ENCODE data around the gene MSI2.

DNA sequence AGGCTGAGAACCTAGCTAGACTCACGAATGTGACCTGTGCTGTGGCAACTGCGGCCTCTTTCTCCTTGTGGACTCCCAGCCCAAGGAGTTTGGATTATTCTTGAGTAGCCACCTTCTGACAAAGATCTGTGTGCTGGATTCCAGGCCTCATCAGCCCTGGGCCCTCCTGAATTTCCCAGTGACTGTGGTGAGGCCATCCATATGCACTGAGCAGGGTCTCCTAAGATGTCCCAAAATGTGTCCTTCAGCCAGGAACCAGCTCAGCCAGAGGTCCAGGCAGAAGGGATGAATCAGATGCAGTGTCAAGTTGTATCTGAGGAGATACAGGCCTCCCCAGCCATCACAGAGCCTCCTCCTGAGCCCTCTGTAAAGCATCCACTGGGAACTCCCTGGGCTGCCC, 364.3 kb downstream of the MSI2 start:
- TF ChIP-seq POLR2A (IDR thresholded peaks at IDR 0.05) = no peak
- TF ChIP-seq CTCF (IDR thresholded peaks at IDR 0.05) = no peak
- TF ChIP-seq POLR2AphosphoS5 (IDR thresholded peaks at IDR 0.05) = no peak
